ENCODE results near the gene SHTN1. TPM values are rescaled to one million over a fixed set of nuclear protein-coding genes. Genes with fewer than 3 reads are reported as not detected.

SHTN1 gene
- total RNA-seq, 1 donor from 2014 or later = 50.5 TPM

GRCh38 chr10:116838143-116838725 lies 166.8 kb downstream of the SHTN1 start:
- FAIRE-seq (no peak), DNase-seq (ENCODE audit: low spot score in 2 of 2) (no peak)

- no peak for FAIRE-seq
- no peak for DNase-seq (ENCODE audit: low spot score in 2 of 2)
These were observed 168.0 kb downstream of the SHTN1 start for GRCh38 chr10:116836902-116837523.

GRCh38 chr10:116836083-116836482 lies 168.9 kb downstream of the SHTN1 start:
- FAIRE-seq (no peak), DNase-seq (ENCODE audit: low spot score in 2 of 2) (no peak)

GRCh38 chr10:116835658-116836057 lies 169.3 kb downstream of the SHTN1 start:
- no peak for FAIRE-seq

GRCh38 chr10:116833986-116834985 lies 170.7 kb downstream of the SHTN1 start:
- DNase-seq (ENCODE audit: low spot score in 2 of 2) = no peak
- no peak for FAIRE-seq

More at GRCh38 chr10:116835658-116836057, 169.3 kb downstream of the SHTN1 start:
- no peak for DNase-seq (ENCODE audit: low spot score in 2 of 2)

GRCh38 chr10:116831790-116832189 lies 173.2 kb downstream of the SHTN1 start:
- DNase-seq (ENCODE audit: low spot score in 2 of 2) (no peak), FAIRE-seq (no peak)

Small RNA genes within 50 kb of the gene (small RNA-seq; reads per million reads assigned to genes)
- not detected for gene AC012308.1

Other genes starting within 250 kb of the SHTN1 start
- gene ENO4, start 155.7 kb downstream of the SHTN1 start, total RNA-seq = 1.2 TPM
- gene VAX1, start 133.1 kb upstream of the SHTN1 start, total RNA-seq = 1.2 TPM
- gene KCNK18, start 192.3 kb upstream of the SHTN1 start, total RNA-seq = not detected
- under 0.01 TPM for gene SLC18A2, start 235.9 kb upstream of the SHTN1 start, total RNA-seq